NB4 (cell line): ENCODE measurements around the gene REXO2.

ENCODE experiments used
- POLR2A ChIP-seq: IDR thresholded peaks from 2 replicates; pipeline ENCODE4 v1.6.1; 2011; ENCODE audit warnings: mild to moderate bottlenecking; ENCODE audit not compliant: insufficient read length; ENCODE audit errors: extremely low read depth
- TF ChIP-seq, protein P1 (sequence below): IDR thresholded peaks from one replicate; pipeline ENCODE4 v1.5.1; 2012; ENCODE audit warnings: low read depth, low read length
- TF ChIP-seq, protein P2 (sequence below): IDR thresholded peaks from 2 replicates; pipeline ENCODE4 v1.6.1; 2011; ENCODE audit warnings: low read depth, low read length

DNA sequence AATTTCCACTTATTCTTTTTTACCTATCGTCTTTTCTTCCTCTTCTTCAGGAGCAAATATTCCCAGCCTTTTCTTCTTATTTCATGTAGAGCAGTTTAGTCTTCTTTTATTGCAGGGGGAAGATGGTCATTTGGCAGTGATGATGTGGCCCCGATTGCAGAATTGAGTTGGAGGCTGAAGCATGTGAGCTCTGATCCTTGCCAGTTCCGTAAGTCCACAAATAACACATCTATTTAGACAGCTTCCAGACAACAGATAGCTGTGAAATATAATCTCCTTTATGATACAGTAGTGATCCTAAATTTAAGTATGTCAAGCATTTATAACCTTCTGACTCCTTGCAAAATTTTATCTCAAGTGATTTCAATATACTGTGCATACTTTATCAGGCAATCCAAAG lies 27.5 kb downstream of the REXO2 start:
- TF ChIP-seq POLR2A: no peak
- TF ChIP-seq, protein P1, sequence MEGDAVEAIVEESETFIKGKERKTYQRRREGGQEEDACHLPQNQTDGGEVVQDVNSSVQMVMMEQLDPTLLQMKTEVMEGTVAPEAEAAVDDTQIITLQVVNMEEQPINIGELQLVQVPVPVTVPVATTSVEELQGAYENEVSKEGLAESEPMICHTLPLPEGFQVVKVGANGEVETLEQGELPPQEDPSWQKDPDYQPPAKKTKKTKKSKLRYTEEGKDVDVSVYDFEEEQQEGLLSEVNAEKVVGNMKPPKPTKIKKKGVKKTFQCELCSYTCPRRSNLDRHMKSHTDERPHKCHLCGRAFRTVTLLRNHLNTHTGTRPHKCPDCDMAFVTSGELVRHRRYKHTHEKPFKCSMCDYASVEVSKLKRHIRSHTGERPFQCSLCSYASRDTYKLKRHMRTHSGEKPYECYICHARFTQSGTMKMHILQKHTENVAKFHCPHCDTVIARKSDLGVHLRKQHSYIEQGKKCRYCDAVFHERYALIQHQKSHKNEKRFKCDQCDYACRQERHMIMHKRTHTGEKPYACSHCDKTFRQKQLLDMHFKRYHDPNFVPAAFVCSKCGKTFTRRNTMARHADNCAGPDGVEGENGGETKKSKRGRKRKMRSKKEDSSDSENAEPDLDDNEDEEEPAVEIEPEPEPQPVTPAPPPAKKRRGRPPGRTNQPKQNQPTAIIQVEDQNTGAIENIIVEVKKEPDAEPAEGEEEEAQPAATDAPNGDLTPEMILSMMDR: no peak
- TF ChIP-seq, protein P2, sequence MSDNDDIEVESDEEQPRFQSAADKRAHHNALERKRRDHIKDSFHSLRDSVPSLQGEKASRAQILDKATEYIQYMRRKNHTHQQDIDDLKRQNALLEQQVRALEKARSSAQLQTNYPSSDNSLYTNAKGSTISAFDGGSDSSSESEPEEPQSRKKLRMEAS: no peak
